ENCODE data around the gene HSPA4.

- TF ChIP-seq CTCF (conservative IDR thresholded peaks at IDR 0.05; ENCODE audit: low read depth in 2 of 2) (no peak), ZNF331 (CRISPR knock-in tag; IDR thresholded peaks at IDR 0.05; ENCODE audit: low read depth) (no peak), NANOG (IDR thresholded peaks at IDR 0.05; ENCODE audit: borderline replicate concordance) (no peak)
Measured at GRCh38 chr5:133130387-133131118, 78.7 kb downstream of the HSPA4 start.
